GM19043 (cell line): Measurements from ENCODE around the gene SLC26A11.

Source experiments
- ATAC-seq: cut with Tn5 transposase; IDR thresholded peaks from one replicate; pipeline ENCODE4 v1.9.1; 2021; ENCODE audit warnings: low read depth; ENCODE audit not compliant: unreplicated experiment

The SLC26A11 gene

DNA sequence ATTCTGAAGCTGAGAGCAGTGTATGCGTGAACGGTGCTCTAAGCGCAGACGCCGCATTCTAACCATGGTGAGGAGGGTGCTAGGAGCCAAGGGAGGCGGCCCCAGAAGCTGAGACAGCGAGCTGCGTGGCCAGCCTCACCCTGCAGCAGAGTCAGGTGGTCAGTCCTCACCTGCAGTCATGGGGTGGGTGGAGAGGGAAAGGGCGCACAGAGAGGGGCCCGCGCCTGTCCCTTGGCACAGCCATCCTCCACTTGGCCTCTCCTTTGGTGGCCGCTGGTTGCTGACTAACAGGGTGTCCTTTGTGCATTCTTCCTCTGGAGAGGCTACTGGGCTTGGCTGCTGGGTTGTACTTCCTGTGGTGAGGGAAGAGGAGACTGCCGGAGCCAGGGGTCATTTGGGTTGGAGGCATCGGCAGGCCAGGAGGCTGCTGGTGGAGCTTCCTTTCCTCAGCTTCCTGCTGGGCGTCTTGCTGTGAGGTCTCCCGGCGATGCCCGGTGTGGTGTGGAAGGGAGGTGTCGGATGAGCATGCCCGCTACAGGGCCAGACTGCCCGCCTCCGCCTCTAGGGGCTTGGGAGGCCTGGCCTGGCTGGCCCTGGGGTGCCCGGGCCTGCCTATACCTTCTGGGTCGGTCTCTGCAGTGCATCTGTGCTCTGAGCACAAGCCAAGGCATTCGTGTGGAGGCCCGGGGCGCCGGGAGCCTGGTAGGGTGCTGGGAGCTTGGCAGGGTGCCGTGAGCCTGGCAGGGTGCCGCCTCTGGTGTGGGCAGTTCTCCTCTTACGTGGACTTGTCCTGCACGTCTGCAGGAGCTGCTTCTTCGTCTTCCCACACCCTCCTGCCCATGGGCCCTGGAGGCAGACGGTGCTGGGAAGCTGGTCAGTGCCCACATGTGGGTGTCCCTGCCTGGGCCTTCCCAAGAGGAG lies 57.8 kb downstream of the SLC26A11 start:
- no peak for ATAC-seq

DNA sequence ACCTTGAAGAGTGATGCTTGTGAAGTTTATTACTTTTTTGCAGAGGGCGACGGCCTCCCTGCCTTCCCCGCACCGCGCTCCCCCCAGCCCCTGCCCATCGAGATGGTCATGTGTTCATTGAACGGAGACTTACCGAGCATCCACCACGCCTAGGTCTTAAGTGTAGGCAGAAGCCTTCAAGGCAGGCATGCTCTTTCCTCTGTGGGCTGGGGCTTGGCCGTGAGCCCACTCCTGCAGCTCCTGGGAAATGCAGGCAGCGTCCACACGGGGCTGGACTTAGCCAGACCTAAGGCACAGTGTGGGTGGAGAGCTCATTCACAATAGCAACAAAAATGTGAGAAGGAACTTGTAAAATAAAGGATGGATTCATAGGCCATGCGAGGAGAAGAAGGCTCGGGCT lies 59.7 kb downstream of the SLC26A11 start:
- ATAC-seq: no peak

DNA sequence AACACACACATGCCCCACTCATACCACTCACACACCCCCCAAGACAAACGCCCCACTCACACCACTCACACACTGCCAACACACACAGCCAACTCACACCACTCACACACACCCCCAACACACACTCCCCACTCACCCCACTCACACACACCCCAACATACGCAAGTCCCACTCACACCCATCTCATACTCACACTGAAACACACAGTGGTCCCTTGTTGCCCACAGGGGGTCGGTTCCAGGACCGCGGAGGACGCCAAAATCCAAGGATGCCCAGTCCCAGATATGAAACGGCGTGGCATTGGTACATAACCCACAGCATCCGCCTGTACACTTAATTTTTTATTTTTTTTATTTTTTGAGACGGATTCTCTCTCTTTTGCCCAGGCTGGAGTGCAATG lies 61.3 kb downstream of the SLC26A11 start:
- ATAC-seq: no peak

DNA sequence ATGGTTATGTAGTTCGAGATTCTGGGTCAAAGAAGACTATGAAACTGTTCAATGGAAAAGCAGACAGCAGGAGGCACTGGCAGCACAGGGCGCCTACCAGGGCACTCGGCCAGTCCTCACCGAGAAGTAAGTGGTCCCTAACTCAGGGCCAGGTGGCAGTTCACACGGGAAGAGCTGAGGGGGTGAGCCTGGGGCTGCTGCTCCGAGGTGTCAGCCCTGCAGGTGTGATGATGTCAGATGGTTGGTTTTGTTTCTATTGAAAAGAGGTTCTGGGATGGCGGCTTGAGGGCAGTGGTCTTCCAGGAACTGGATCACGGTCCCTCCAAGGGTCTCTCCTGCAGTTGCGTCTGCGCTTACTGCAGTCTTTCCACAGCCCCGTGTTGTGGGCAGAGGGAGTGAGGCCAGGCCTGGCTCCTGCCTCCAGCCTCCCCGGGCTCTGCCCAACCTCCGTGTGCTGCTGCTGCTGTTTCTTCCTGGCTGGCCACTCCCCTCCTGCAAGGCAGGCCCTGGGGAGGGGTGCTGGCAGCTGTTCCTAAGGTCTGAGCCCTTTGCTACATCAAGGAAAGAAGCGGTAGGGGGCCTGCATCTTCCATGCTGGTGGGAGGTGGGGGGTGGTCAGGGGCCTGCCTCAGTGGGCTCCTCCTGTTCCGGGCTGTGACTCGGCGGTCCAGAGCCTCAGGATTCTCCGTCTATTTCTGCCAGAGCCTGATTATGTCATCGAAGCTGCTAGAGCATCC lies 63.1 kb downstream of the SLC26A11 start:
- ATAC-seq: no peak

DNA sequence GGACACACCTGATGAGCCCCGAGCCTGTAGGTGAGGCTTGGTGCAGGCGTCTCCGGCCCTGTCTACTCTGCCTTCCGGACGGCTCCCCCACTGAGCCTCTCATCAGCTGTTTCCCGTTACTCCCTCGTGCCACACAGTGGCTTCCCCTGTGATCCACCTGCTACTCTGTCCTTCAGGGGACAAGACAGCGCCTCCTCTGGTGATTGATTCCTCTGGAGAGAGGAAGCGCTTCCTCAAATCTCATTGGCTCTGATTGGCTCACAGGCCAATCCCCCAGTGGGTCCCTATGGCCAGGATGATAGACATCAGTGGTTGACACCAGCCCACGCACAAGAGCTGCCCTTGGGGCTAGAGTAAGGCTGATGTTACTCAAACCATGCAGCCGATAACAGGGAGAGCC lies 64.4 kb downstream of the SLC26A11 start:
- no peak for ATAC-seq

DNA sequence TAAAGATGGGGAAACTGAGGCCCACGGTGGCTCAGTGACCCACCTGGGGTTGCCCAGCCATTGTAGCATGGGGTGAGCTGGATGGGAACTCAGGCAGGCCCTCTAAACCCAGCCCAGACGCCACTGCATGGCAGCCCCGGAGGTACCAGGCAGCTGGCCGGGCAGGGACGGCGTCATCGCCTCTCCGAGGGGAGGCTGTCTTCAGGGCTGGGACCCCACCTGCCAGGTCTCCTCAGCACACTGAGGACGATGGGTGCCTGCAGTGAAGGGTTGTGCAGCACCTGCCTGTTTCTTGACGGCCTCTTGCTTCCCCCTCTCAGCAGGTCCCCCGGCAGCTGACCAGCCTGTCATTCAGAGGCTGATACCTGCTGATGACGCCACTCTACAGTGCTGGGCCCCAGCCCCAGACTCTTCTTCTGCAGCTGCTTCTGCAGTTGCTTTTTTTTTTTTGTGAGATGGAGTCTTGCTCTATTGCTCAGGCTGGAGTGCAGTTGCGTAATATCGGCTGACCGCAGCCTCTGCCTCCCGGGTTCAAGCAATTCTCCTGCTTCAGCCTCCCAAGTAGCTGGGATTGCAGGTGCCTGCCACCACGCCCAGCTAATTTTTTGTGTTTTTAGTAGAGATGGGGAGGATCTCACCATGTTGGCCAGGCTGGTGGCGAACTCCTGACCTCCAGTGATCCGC lies 65.2 kb downstream of the SLC26A11 start:
- ATAC-seq: no peak

DNA sequence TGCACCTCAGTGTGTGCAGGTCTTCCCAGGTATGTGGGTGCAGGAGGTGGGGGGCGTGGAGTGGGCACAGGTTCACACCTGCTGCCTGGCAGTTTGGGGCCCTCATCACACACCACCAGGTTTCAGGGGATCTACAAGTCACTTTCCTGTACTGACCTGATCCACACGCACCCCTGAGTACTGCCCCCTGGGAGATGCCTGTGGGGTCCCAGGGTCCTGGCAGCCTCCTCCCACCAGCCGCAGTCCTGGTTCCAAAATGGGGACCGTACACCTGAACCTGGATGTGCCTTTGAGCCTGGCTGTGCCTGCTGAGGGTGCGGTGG lies 66.4 kb downstream of the SLC26A11 start:
- no peak for ATAC-seq

DNA sequence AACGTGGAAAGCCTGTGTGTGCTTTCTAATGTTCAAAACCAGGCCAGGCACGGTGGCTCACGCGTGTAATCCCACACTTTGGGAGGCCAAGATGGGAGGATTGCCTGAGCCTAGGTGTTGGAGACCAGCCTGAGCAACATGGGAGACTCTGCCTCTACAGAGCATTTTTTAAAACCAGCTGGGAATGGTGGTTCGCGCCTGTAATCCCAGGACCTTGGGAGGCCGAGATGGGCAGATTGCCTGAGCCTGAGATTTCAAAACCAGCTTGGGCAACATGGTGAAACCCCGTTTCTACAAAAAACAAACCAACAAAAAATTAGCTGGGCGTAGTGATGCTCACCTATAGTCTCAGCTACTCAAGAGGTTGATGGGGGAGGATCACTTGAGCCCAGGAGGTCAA lies 66.8 kb downstream of the SLC26A11 start:
- no peak for ATAC-seq

DNA sequence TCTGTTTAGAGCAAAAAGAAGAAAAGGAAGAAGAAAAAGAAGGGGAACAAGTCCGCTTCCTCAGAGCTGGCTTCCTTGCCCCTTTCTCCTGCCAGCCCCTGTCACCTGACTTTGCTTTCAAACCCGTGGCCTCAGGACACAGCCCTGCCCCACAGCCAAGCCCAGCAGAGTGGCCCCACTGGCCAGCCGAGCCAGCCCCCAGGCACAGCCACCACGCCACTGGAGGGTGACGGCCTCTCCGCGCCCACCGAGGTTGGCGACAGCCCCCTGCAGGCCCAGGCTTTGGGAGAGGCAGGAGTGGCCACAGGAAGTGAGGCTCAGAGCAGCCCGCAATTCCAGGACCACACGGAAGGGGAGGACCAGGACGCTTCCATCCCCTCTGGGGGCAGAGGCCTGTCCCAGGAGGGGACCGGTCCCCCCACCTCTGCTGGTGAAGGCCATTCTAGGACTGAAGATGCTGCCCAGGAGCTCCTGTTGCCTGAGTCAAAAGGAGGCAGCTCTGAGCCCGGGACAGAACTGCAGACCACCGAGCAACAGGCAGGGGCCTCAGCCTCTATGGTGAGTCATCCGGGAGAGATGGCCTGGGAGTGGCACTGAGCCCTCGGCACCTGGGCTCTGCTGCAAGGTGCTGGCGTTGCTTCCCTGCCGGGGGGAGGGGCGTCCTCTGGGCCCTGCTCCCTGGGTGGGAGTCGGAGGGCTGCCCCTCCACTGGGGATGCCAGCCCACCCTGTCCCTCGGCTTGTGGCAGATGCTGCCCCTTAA lies 67.8 kb downstream of the SLC26A11 start:
- ATAC-seq: no peak

DNA sequence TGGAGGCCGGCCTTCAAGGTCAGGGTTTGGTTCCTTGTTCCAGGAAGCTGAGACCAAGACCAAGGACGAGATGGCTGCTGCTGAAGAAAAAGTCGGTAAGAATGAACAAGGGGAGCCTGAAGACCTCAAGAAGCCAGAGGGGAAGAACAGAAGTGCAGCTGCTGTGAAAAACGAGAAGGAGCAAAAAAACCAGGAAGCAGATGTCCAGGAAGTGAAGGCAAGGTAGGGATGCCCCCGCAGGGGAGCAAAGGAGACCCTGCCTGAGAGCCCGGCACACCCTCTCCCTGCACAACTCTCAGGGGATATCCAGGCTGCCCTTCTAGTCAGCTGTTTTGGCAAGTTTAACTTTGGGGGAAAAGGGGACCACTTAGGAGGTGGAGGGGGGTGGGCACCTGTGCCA lies 69.4 kb downstream of the SLC26A11 start:
- no peak for ATAC-seq

DNA sequence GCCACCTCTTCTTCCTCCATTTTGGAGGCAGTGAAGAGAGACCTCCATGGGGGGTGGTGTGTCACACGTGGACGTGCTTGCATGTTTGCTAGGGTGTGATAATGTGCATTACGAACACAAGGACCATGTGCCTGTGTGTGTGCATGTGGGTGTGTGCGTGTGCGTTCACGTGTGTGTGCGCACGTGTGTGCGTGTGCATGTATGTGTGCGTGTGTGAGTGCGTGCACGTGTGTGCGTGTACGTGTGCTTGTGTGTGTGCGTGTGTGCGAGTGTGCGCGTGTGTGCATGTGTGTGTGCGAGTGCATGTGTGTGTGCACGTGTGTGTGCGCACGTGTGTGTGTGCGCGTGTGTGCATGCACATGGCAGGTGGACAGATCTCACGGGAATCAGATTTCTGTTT lies 69.9 kb downstream of the SLC26A11 start:
- no peak for ATAC-seq

DNA sequence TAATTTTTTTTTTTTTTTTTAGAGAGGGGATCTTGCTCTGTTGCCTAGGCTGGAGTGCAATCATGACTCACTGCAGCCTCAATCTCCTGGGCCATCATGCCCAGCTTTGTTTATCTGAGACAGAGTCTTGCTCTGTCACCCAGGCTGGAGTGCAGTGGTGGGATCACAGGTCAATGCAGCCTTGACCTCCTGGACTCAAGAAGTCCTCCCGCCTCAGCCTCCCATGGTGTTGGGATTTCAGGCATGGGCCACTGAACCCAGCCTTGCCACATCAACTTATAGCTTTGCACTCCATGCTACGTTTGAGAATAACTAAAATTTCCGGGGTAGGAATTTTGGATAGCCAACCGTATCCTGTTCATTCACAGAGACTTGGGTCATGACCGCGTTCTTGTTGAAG lies 71.0 kb downstream of the SLC26A11 start:
- ATAC-seq: no peak

DNA sequence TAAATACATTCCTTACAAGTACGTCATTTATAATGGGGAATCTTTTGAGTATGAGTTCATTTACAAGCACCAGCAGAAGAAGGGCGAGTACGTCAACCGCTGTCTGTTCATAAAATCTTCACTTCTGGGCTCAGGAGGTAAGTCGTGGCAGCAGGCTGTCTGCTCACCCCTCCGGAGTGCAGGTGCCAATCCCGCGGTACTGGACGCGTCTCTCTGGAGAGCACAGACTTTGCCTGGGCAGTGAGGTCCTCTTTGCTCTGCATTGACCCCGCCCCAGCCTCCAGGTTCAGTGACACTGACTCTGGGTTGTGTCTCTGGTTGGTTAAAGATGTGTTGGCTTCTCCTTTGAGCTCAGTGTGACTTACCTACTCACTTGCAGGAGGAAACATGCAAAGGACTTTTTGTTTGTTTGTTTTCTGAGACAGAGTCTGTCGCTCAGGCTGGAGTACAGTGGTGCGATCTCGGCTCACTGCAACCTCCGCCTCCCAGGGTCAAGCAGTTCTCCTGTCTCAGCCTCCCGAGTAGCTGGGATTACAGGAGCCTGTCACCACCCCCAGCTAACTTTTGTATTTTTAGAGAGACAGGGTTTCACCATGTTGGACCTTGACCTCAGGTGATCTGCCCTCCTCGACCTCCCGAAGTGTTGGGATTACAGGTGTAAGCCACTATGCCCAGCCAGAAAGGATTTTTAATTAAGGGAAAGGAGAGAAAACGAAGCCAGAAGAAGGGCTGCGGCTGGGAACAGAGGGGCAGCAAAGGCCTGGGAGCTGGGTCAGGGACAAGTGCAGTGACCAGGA lies 71.7 kb downstream of the SLC26A11 start:
- no peak for ATAC-seq

DNA sequence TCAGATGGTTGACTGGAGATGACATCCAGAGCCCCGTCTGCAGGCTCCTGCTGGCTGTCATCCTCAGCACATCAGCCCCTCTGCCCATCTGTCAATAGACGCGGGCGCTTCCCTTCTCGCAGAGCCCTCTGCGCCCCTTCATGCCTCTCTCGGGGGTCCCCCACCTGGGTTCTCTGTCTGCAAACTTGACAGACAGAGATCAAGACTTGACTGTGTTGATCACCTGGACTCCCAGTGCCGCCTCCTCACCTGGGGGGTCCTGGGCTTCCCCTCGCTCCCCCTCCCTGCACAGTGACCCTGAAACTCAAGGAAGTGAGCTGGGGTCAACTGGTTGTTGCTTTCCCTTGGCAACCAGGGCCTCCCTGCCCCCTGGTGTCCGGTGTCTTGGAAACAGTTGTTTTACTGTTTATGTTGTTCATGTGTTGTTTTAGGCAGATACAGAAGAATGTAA lies 72.3 kb downstream of the SLC26A11 start:
- ATAC-seq: no peak

DNA sequence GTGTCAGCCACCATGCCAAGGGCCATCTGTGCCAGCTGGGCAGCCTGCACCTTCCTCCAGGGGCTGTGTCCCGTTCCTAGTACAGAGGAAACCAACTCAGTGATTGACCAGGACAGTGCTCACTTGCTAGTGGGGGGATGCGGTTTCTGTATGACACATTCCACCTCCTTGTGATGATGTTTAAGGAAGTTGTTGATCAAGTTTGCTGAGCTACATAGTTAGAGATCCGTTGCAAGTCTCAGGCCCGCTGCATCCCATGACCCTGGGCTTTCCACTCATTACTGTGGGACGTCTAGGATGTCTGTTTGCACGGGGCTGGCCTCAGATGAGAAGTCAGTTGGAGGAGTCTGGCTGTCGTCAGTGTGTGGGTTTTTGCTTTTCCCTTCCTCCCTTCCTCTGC lies 74.0 kb downstream of the SLC26A11 start:
- ATAC-seq: no peak

DNA sequence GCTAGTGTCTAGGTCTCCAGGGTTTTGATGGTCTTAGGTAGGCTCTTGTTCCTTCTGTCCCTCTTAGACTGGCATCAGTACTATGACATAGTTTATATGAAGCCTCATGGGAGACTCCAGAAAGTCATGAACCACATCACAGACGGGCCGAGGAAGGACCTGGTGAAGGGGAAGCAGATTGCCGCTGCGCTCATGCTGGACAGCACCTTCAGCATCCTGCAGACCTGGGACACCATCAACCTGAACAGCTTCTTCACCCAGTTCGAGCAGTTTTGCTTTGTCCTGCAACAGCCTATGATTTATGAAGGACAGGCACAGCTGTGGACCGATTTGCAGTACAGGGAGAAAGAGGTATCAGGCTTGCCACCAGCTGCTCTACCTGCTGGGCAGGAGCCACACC lies 74.4 kb downstream of the SLC26A11 start:
- ATAC-seq: no peak

DNA sequence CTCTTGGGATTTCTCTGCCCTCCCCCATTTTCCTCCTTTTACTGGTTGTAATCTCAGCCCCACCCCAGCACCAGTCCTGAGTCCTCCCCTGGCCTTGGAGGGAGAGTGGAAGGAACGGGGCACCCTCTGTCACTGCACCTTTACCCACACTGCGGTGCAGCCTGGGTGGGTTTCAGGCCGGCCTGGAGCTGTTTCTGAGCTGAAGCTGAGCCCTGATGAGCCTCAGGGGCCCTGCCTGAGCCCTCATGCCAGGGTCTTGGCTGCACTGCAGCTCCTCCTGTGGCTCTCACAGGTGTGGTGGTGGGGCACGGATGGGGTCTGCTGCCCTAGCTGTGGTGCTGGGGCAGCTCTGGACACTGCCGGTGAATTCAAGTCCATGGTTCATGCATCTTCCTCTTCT lies 74.9 kb downstream of the SLC26A11 start:
- ATAC-seq: no peak

DNA sequence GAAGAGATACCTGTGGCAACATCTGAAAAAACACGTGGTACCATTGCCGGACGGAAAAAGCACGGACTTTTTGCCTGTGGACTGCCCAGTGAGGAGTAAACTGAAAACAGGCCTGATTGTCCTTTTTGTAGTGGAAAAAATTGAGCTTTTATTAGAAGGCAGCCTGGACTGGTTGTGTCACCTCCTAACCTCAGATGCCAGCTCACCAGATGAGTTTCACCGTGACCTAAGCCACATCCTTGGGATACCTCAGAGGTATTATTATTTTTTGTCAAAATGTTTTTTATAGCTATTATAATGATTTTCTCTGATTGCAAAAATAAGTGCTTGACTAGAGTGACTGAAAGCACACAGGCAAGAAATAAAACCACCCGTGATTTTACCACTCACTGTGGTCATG lies 75.3 kb downstream of the SLC26A11 start:
- ATAC-seq: no peak

DNA sequence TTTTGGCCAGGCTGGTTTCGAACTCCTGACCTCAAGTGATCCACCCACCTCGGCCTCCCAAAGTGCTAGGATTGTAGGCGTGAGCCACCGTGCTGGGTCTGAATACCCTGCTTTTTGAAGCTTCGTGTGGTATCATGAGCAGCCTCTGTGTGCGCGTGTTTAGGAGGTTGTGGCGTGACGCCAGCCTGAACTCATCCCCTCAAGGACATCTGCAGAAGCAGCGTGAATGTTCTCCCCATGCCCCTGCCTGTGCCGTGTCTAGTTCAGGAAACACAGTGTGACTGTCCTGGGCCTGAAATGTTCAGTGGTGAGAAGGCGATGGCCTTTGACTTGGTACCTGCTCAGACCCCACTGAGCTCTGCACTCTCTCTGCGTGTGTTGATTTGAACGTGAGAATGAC lies 76.0 kb downstream of the SLC26A11 start:
- no peak for ATAC-seq

DNA sequence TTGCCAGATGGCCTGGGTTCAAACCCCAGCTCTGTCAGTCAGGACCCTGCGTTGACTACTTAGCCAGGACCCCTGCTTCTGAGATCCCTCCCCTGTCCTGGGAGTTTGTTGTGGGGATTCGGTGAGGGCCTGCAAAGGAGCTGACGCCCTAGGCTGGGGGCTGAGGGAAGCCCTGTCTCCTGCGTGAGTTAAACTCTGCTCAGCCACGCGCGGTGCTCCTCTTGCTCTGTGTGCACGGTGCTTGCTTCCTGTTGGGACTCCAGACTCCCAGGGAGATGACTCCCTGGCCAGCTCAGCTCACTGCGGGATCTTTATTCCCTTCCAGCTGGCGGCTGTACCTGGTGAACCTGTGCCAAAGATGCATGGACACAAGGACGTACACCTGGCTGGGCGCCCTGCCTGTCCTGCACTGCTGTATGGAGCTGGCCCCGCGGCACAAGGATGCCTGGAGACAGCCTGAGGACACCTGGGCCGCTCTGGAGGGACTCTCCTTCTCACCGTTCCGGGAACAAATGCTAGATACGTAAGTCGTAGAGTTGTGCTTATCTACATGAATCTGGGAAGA lies 77.9 kb downstream of the SLC26A11 start:
- ATAC-seq: no peak
